ENCODE data around the gene ARMH4.

- TF ChIP-seq EZH2 (IDR thresholded peaks at IDR 0.05; ENCODE audit: borderline replicate concordance, low read depth, low read length, poor library complexity, severe bottlenecking) (no peak), CTCF (conservative IDR thresholded peaks at IDR 0.05; ENCODE audit: low read depth, low read length) (no peak)
Observed at GRCh38 chr14:58200480-58200841, 48.4 kb upstream of the ARMH4 start.
